HG03025 (cell line): ENCODE results near the gene WNT5A.
"Not testable (repeated sequence)": the region's sequence is repeated elsewhere in the genome, so short reads cannot be mapped to it uniquely, and the experiment has no call there.

ENCODE experiments used
- ATAC-seq: cut with Tn5 transposase; IDR thresholded peaks from one replicate; pipeline ENCODE4 v1.9.1; 2021; ENCODE audit warnings: mild to moderate bottlenecking, moderate library complexity; ENCODE audit not compliant: unreplicated experiment, low FRiP score

WNT5A gene

GRCh38 chr3:55507808-55508207 is 20.7 kb upstream of the WNT5A start:
- ATAC-seq, result no peak

DNA sequence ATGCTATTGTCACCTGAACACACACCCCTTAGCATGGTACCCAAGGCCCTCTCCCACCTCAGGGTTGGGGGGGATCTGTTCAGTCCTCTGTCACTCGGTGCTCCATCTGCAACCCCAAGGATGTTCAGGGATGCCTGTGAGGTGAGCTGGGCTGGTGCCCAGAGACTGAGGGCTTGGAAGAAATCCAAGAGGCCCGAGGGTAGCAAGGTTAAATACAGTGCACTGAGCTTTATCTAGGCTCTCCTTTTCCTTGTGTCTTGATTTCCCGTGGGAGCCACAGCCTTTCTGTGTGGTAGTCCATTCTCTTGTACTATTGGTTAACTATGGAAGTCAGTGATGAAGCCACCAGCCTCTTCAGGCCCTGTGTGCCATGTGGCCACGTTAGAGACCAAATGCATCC is 18.7 kb upstream of the WNT5A start:
- ATAC-seq, result no peak

- not testable (repeated sequence) for ATAC-seq
Measured at GRCh38 chr3:55505102-55505501, 18.0 kb upstream of the WNT5A start.

- ATAC-seq, result no peak
Measured at GRCh38 chr3:55501905-55502304, 14.8 kb upstream of the WNT5A start.

GRCh38 chr3:55500555-55501330 is 13.6 kb upstream of the WNT5A start:
- no peak for ATAC-seq

DNA sequence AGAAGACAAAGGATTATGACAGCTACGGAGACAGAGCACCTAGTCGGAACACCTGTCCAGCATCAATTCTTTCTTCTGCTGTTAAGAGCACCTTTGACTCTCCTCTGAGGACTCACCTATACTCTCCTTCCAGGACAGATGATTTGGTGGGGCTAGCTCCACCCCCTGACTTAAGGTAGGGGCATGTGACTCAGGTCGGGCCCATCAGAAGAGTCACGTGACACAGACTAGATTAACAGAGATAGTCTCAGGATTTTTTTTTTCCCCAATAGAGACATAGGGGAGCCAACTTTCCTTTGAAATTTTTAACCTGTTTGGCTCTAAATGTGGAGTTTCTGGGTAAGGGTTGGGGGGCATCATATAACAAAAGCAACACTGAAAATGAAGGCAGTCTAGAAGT is 11.4 kb upstream of the WNT5A start:
- ATAC-seq, result no peak

GRCh38 chr3:55497250-55497649 is 10.1 kb upstream of the WNT5A start:
- no peak for ATAC-seq

GRCh38 chr3:55494976-55495375 is 7.9 kb upstream of the WNT5A start:
- ATAC-seq, result no peak

- ATAC-seq, result no peak
Measured at GRCh38 chr3:55492976-55493375, 5.9 kb upstream of the WNT5A start.

DNA sequence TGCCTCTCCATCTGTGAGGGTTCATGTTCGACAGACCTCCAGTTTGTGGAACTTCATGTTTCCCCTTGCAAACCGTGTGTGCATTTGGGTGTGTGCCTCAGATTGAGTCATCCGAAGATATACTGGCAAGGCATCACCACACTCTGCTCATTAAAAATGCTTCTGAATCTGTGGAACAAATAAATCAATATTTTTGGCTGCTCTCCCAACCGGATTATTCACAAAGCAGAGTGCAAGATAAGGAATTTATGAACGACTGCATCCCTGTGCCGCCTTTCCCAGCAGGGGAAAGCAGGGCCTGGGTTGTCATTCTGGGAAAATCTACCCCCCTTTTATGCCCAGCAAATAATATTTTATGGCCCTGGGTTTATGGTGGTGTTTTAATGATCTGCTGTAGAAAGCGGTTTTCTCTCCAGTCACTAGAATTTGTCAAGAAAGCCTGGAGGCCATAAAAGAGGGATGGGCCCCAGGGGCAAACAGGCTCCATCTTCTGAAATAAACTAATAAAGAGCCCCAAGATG is 4.2 kb upstream of the WNT5A start:
- ATAC-seq, result no peak

DNA sequence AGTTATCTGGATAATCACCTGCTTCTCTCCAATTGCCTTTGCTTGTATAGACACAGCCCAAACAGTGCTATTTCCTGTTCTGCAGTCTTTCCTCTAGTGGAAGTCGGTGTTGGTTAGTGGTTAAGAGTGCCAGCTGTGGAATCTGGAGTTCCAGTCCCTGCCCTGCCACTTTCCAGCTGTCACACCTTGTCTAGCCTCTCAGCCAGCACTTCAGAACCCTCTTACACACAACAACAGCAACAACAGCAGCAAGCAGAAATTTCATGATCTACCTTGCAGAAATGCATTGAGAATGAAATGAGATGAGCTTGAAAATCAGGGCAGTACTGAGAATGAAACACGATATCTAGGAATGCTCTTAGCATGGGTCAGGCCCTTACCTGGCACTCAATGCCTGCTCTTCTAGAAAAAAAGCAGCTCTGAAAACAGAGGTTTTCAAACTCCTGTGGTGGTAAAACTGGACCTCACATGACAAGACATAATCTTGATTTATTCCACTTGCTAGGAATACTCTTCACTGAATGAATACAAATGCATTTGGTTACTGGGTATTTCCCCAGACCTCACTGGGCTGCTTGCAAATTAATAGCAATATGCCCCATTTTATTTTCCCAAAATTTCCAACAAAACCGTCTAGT is 3.3 kb upstream of the WNT5A start:
- ATAC-seq, result no peak

- no peak for ATAC-seq
Measured at GRCh38 chr3:55489798-55490132, 2.7 kb upstream of the WNT5A start.

- no peak for ATAC-seq
Measured at GRCh38 chr3:55488398-55489055, 1.4 kb upstream of the WNT5A start.

DNA sequence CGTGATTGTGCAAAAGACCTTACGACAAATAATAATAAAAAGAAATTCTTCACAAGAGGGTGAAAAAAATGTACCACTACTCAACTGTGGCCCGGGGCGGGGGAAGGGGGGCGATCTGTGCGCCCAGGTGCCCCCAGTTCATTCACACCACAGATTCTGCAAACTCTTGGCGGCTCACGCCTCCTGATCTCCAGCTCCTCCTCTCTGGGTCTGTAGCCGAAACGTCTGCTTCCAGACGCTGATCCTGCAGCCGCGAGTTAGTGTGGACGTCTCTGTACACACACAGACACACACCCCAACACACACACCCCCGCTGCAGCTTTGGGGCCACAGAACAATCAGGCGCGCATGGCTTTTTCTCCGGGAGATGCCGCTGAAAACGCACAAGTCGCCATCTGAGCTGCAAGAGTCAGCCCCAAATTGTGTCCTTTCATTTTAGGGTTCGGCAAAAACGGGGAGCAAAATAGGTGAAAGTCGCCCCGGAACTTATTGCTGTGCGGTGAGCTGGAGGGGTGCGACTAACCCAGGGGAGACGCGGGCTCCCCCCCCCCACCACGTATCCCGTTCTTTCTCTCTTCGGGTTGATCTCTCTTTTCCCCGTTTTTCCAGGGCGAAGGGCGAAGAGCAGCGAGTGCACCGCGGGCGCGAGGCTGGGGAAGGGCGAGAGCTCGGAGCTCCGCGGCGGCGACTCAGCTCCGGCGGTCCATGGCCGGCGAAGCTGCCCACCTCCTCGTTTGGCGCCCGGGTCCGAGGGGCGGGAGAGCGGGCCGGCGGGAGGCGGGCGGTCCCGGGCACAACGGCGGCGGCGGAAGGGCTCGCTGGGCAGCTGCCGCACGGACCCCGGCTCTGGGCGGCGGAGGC is 505 bp upstream of the WNT5A start:
- ATAC-seq, result no peak

- no peak for ATAC-seq
Measured at GRCh38 chr3:55486101-55486856, 827 bp downstream of the WNT5A start.

- no peak for ATAC-seq
Measured at GRCh38 chr3:55484801-55485791, 2.0 kb downstream of the WNT5A start.

DNA sequence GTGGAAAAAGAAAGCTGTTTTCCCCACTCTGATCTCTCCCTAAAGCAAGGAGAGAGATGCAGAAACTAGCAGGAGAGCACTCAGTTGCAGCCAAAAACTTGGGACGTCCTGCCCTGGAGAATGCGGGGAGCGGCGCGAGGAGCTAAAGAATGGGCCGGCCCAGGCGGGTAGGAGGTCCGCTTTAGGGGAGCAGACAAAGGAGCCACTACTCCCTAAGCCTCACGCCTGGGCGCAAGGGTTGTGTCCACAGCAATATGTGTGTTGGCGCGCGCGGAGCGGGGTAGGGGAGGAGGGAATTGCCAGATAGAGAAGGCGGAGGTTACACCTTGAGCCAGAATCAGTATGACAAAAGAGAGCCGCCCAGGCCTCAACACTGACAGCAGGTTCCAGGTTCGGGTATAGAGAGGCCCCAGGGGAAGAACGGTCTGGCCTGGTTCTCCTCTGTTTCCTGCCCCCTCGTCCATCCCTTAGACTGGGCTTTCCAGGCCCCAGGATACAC is 2.9 kb downstream of the WNT5A start:
- ATAC-seq, result no peak

DNA sequence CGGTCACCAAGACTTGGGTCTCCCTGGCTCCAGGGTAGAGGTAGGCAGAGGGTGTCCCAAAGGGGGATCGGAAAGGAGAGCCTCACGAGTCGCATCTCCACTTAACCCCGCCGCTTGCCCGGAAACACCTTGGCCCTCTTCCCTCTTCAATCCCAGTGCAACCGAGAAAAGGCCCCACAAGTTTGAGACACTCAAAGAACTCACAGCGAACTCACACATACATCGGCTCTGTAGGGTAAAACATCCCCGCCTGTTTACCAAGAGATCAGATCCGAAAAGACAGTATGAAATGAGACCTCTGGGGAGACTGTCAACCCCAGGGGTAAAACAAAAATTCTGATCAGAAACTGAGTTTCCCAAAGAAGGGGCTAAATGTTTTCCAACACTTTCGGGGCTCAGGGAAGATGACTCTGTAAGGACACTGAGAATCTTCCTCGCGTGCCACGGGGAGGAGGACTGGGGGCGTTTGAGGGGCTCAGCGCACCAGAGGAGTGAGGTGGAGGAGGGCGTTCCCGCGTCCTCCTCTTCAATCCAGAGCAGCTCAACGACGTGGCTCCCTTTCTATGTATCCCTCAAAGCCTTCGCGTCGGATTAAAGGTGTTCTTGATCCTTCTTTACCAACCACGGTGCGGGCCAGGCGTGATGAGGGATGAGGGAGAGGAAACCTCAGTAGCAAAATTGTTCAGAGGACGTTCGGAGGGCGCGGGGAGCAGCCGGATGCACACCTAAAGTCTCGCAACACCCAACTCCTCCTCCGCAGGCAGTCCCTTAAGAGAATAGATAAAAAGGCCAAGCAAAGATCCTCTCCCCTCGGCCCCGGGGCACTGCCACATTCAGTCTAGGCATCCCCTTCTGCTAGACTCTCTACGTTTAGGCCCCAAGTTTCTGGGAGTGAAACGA is 3.7 kb downstream of the WNT5A start:
- ATAC-seq, result no peak
